Prostate gland (tissue), 2 donors: Measurements from ENCODE around the gene PPP2R5A.

Source experiments
- POLR2A ChIP-seq: fragments of 450-650 bp; IDR thresholded peaks from one replicate; pipeline ENCODE4 v1.6.1; 2016; ENCODE audit warnings: antibody characterized with exemption, mild to moderate bottlenecking
- TF ChIP-seq, protein P1 (sequence below), 4 experiments: fragments of 200-600 bp in 2 of 4; fragments of 450-650 bp in 2 of 4; sonication (generic) in 2 of 4; IDR thresholded peaks; 1 replicate in 3 of 4; 2 replicates in 1 of 4; pipeline ENCODE4 v1.5.1; 2016 to 2019; ENCODE audit warnings: antibody characterized with exemption in 4 of 4, mild to moderate bottlenecking in 2 of 4, moderate library complexity in 2 of 4

DNA sequence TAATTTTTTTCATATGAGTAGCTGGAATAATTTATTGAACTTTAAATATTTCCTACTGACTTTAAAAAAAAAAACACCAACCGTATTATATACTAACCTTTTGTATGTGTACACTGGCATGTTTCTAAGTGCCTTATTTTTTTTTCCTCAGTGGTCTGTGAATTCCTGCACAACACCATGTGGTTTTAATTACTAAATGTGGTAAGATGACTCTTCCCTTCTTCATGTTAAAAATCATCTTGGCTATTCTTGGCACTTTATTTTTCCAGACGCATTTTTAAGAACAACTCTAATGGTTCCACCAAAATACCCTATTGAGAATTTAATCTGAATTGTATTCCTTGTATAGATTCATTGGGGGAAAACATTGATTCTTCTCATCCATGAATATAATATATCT lies 28.4 kb downstream of the PPP2R5A start:
- TF ChIP-seq, protein P1, sequence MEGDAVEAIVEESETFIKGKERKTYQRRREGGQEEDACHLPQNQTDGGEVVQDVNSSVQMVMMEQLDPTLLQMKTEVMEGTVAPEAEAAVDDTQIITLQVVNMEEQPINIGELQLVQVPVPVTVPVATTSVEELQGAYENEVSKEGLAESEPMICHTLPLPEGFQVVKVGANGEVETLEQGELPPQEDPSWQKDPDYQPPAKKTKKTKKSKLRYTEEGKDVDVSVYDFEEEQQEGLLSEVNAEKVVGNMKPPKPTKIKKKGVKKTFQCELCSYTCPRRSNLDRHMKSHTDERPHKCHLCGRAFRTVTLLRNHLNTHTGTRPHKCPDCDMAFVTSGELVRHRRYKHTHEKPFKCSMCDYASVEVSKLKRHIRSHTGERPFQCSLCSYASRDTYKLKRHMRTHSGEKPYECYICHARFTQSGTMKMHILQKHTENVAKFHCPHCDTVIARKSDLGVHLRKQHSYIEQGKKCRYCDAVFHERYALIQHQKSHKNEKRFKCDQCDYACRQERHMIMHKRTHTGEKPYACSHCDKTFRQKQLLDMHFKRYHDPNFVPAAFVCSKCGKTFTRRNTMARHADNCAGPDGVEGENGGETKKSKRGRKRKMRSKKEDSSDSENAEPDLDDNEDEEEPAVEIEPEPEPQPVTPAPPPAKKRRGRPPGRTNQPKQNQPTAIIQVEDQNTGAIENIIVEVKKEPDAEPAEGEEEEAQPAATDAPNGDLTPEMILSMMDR (IDR thresholded peaks at IDR 0.05), result no peak
- TF ChIP-seq POLR2A, result no peak
